GM18870 (cell line): ENCODE data around the gene NUDCD3.
"Not testable (repeated sequence)": the region's sequence is repeated elsewhere in the genome, so short reads cannot be mapped to it uniquely, and the experiment has no call there.

Experiments used
- ATAC-seq: cut with Tn5 transposase; IDR thresholded peaks from one replicate; pipeline ENCODE4 v1.9.1; 2021; ENCODE audit warnings: moderate library complexity; ENCODE audit not compliant: unreplicated experiment

NUDCD3 gene

DNA sequence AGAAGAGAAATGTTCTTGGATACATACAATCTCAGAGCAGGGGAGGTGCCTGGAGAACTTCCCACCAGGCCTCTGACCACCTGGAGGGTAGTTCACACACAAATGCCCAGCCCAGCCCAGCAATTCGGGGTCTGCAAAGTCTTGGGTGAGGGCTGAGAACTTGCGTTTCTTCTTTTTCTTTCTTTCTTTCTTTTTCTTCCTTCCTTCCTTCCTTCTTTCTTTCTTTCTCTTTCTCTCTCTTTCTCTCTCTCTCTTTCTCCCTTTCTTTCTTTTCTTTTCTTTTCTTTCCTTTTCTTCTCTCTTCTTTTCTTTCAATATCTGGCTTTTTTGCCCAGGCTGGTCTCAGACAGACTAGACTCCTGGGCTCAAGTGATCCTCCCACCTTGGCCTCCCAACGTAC is 28.3 kb upstream of the NUDCD3 start:
- no peak for ATAC-seq

DNA sequence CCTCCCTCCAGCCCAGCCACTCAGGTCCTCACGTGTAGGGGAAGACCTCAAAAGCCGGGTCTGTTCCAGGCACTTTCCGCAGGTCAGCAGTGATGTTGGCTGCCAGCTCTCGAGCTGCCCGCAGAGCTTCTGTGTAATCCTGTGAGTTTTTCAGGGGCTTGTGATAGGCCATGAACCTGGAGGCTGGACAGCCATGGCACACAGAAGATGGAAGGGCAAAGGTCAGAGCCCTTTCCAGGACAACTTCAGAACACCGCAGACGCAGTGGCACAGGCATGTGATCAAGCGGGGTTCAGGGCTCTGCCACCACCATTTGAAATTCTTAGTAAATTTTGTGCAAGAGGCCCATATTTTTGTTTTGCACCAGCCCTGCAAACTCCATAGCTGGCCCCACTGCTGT is 26.7 kb upstream of the NUDCD3 start:
- ATAC-seq: no peak

DNA sequence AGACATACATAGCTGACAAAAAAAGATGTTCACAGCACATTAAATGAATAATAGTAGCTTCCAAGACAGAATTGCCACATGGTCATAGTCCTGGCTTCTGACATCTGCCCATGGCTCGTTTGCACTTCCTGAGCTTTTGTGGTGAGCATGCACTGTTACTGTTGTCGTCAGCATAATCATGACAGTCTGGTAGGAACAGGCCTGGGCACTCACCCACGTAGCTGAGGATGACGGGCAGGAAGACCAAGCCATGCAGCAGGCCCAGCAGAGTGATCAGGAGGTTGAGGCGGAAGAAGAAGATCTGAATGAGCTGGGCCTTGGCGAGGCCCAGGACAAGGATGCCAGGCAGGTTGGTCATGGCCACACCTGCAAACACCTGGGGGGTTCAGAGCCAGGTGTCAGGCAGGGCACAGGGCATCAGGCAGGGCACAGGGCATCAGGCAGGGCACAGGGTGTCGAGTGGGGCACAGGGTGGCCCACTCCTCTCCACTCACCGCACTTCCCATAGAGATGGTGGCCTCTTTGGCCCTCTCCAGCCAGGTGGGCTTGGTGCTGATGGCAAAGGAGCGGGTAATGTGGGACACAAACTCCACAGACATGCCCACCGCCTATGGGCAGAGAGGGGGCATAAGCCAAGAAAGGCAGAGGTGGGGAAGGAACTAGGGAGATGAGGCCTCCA is 25.3 kb upstream of the NUDCD3 start:
- ATAC-seq: no peak

DNA sequence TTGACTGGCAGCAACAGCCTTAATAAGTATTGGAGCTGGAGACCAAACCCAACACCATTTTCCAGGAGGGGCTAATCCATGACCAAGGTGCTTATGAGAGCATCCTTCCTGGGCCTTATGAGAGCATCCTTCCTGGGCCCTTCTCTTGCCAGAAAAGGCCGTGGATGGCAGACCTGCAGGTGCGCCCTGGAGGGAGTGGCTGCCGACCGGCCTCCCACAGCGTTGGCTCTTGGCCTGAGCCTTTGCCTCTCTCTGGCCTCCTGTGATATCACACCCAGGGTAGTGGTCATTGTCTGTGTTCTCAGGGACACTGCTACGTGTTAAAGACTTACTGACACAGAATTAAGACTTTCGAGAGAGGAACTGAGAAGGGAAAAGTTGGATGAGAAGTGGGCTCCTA is 22.3 kb upstream of the NUDCD3 start:
- ATAC-seq: no peak

DNA sequence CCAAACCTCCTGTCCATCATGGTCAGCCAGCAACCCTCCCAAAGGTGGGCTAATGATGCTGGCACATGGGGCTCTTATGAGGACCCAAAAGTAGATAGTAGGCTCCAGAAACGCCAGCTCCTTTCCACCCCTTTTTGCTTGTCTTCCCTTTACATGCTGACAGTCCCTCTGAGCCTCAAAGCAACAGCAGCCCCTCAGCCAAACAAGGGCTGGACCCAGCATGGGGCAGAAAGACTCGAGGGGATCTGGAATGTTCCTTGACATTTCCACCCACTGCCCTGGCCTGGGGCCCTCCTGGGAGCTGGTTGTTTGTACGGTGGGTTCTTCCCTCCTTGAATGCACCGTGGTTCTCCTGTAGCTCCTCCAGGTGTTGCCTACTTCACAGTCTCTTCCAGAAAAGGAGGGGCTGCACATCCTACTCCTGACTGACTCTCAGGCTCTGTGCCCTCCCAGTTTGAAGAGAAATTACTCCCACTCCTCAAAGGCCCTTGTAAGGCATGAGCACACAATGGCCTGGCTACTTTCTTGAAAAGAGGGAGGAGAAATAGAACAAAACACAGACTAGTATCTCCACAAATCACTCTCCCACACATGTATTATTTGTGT is 21.5 kb upstream of the NUDCD3 start:
- ATAC-seq: no peak

DNA sequence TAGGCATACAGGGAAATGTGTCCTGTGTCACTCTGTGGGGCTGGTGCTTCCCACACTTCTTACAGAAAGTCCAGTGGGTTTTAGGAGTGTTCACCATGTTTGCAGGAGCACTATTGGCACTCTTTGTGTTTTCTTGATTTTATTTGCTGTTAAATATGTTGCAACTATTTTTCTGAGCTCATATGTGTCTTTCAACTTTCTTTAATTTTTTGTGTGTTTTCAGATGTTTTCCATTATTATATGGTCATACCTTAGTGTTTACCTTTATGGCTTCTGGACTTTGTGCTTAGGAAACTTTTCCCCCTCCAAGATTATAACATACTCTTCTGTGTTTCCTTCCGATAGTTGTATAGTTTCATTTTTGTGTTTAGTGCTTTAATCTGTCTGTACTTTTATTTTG is 20.8 kb upstream of the NUDCD3 start:
- no peak for ATAC-seq

DNA sequence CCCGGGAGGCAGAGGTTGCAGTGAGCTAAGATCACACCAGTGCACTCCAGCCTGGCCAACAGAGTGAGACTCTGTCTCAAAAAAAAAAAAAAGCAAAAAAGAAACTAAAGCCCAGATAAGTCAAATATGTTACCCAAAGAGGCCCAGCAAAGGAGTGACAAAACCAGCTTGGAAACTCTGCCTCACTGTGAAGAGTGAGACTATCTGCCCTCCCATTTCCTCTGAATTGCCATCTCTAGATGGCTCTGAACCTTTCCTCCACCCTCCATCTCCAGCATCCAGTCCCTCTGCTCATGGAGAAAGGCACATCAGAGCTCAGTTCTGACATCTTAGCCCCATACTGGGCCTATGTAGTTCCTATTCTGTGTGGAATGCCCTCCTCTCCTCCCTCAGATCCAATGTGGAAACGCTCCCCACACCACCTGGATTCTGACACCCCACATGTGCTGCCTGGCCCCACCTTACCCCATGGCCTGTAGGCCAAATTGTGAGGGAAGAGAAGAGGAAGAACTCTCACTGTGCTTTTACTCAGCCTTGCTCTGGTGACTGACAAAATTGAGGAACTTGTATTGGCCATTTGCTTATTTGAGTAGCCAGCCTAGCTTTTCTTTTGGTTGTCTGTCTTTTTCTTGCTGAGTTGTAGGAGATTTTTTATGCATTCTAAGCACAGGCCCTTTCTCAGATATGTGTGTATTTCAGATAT is 18.0 kb upstream of the NUDCD3 start:
- ATAC-seq: no peak

DNA sequence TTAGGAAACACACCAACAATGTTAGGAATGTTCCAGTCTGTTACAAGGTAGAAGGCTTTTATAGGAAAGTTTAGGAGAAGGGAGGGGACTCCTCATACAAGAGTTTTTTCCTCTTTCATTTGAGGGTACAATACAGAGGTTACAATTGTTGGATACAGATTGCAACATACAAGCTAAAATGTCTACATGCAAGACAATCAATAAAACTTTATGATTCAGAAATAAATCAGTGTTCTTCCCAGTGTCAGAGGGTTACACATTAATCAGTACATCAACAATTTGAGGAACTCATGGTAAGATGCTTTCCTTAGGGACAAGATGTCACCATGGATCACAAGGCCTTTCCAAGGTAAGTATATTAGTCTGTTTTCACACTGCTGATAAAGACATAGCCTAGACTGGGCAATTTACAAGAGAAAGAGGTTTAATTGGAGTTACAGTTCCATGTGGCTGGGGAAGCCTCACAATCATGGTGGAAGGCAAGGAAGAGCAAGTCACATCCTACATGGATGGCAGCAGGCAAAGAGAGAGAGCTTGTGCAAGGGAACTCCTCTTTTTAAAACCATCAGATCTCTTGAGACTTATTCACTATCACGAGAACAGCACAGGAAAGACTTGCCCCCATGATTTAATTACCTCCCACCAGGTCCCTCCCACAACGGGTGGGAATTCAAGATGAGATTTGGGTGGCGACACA is 16.3 kb upstream of the NUDCD3 start:
- not testable (repeated sequence) for ATAC-seq

DNA sequence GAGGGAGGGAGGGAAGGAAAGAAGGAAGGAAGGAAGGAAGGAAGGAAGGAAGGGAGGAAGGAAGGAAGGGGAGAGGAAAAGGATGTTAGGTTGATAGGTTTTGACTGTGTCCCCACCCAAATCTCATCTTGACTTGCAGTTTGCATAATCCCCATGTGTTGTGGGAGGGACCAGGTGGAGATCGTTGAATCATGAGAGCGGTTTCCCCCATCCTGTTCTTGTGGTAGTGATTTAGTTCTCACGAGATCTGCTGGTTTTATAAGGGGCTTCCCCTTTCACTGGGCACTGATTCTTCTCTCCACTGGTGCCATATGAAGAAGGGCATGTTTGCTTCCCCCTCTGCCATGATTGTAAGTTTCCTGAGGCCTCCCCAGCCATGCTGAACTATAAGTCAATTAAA is 15.1 kb upstream of the NUDCD3 start:
- ATAC-seq: no peak

DNA sequence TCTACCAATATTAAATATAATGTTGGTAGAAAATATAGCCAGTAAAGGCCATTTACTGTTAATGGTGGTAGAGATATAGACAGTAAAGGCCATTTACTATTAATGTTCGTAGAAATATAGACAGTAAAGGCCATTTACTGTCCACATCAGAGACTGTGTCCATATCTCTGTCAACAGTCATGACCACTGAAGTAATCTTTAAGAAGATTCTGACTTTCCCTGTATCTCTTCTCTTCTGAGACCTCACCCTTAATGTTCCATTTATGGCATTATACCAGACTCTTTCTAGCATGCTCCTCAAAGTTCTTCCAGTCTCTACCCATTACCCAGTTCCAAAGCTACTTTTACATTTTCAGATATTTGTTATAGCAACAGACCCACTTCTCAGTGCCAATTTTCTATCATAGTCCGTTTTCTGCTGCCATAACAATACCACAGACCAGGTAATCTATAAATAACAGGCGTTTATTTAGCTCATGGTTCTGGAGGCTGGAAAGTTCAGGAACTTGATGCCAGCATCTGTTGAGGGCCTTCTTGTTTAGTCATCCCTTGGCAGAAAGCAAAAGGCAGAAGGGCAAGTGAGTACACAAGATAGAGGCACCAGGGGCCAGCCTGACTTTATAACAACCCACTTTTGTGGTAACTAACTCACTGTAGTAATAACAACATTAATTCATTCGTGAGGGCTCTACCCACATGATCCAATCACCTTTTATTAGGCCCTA is 7.9 kb upstream of the NUDCD3 start:
- no peak for ATAC-seq

DNA sequence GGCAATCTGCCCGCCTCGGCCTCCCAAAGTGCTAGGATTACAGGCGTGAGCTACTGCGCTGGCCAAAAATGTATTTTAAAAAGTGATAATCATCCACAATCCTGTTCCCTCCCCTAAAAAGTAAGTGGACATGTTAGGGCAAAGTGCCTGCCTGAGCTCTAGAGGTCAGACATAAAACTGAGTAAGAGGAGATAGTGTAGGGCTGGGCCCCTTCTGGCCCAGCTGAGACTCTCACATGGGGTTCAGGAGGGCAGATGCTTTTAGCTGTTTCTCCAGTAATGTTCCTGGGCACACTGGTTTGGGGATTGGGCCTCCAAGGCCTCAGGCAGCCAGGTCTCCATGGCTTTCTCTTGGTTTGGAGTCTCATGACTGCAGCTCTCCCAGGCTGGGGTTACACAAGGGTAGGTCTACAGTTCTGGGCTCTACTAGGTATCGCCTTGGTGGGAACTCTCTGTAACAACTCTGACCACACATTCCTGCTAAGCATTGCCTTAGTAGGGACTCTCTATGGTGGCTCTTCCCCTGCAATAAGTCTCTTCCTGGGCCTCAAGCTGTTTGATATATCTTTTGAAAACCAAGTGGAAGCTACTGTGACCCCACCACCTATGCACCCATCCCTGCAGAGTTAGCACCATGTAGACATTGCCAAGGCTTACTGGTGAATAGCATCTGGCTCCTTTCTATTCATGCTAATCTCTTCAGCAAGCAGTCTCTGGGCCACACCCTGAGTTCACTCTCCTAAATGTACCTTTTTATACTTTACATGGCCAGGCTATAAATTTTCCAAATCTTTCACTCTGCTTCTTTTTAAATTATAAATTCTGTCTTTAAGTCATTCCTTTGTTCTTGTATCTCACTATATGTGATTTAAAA is 6.9 kb upstream of the NUDCD3 start:
- no peak for ATAC-seq

DNA sequence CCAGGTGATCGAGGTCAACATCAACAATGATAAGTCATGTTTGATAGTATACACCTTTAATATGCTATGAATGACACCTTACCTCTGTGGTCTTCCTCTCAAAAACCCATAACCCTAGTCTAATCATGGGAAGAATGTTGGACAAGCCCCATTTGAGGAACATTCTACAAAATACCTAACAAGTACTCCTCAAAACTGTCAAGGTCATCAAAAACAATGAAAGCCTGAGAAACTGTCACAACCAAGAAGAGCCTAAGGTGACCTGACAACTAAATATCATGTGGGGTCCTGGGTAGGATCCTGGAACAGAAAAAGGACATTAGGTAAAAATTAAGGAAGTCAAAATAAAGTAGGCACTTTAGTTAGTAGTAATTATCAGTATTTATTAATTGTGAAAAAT is 5.9 kb upstream of the NUDCD3 start:
- no peak for ATAC-seq

DNA sequence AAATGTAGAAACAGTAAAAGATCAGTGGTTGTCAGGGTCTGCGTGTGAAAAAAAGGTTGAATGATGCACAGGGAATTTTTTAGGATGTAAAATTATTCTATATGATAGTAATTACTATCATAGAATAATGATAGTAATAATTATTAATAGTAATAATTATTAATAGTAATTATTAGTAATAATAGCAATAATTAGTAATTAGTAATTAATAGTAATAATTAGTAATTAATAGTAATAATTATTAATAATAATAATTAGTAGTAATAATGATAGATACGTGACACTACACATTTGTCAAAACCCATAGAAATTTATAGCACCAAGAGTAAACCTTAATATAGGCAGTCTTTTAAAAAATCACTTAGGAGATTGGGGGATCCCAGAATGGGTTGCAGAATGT is 4.5 kb upstream of the NUDCD3 start:
- ATAC-seq: no peak

DNA sequence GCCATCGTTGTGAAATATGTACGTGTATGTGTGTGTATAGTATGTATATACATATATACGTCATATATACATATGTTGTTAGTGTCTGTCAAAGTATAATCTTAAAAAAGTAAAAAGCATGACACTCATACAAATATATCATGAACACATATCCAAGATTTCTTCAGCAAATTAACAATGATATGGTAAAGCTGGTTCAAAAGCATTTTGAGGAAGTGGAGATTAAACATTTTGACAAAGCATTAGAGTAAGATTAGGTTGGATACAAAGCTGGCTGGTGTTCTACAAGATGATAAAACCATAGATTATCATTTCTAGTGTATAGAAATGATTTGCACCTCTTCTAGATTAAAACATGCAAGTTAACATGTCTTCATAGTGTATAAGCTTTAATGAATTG is 771 bp upstream of the NUDCD3 start:
- no peak for ATAC-seq

DNA sequence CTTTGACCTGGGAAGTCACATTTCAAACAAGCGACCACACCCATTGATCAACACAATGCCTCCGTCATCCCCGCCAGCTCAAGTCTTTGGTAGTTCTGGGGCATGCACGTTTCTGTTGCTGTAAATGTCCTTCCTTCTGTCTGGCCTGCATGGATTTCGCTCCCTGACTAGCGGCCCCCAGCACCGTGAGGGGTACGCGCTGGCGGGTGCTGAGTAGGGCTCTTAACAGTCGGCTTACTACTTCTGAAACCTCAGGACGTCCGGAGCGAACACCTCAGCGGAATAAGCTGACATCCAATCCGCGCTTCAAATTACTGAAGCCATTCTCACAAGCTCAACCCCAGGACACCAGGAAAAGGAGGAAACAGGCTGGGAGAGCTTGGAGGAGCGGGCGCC is 505 bp downstream of the NUDCD3 start:
- ATAC-seq: no peak

DNA sequence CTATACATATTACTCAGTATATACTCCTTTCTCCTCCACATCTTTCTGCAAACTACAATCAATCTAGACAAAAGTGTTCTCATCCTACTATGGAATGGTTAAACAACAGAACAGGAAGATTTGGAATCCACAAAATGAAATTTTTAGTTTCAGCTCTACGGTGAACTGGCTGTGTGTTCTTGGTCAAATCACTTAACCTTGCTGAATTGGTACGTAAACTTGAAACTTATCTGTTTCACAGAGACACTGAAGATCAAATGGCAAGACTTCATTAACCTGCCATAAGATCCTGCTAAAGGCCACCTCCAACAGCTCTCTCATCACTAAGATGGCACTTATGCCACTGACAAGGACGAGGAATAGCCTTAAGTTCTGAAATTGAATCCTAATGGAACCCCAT is 1.5 kb downstream of the NUDCD3 start:
- no peak for ATAC-seq

DNA sequence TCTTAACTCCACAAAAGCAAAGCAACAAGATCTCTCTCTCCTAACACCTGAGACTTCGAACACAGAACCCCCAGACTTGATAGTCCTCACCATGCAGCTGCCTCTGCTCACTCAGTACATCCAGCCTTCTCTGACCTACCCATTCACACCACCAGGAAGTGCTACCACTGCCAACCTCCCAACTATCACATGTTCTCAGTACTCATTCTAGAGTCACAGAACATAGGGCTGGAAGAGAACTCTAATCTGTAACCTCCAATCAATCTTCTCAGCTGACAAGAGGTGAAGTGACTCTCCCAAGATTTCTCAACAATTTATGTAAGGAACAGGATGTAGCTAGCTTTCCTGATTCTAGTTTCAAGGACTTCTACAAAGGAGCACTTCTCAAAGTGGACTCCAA is 3.8 kb downstream of the NUDCD3 start:
- no peak for ATAC-seq

DNA sequence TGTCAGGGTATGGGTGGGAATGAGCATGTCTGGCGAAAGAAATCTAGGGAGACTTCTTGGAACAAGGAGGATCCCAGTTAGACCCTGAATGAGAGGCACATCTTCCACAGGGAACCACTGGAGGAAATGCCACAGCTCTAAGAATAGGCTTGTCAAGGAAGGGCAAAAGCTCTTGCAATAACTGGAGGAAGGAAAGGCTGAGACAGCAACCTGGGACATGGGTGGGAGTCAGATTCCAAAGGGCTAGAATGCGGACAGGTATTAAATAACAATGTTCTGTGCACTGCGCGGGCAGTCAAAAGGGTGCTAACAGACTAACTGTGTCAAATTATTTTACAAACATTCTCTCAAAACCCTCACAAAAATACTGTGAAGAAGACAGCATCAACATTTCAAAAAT is 4.5 kb downstream of the NUDCD3 start:
- ATAC-seq: no peak

DNA sequence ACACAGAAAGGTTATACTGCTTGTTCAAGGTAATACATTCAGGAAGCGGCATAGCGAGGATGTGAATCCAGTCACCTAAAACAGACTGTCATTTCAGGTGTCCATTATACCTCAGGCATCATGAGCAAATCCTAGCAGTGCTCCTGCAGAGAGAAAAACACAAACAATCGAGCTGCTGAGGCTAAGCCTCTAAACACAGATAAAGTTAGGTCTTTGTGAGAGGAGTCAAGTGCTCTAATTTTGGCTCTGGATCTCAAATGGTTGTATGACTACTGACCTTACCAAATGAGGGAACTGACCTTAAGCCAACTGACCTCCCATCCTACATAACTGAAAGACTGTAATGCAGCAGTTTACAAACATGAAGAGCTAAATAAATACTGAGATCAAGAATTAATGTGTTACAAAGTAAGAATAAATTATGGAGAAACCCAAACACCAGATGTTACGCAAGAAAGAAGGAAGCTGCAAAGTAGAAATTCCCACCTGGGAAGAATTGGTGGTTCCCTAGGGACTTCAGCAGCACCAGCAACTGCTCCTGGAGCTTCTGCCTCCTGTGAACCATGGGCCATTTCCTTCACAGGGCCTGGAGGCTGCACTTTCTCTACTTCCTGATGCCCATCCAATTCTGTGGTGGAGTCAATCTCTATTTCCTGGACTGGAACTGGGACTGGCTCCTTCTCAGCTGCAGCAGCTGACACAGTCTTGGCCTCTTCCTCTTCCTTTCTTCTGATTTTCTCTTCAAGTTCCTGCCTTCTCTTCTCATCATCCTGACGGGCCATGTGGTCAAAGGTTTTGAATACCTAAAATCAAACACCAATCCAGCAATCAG is 5.8 kb downstream of the NUDCD3 start:
- ATAC-seq: no peak
